HUDEP-2 (cell line): ENCODE measurements around the gene NDRG2.
"Not testable (repeated sequence)": the region's sequence is repeated elsewhere in the genome, so short reads cannot be mapped to it uniquely, and the experiment has no call there.

ENCODE experiments used
- DNase-seq, 76 experiments: peaks; one replicate each; lab custom pipeline; 2025; ENCODE audit not compliant: unreplicated experiment in 76 of 76; lab: John Stamatoyannopoulos, UW

Gene NDRG2

DNA sequence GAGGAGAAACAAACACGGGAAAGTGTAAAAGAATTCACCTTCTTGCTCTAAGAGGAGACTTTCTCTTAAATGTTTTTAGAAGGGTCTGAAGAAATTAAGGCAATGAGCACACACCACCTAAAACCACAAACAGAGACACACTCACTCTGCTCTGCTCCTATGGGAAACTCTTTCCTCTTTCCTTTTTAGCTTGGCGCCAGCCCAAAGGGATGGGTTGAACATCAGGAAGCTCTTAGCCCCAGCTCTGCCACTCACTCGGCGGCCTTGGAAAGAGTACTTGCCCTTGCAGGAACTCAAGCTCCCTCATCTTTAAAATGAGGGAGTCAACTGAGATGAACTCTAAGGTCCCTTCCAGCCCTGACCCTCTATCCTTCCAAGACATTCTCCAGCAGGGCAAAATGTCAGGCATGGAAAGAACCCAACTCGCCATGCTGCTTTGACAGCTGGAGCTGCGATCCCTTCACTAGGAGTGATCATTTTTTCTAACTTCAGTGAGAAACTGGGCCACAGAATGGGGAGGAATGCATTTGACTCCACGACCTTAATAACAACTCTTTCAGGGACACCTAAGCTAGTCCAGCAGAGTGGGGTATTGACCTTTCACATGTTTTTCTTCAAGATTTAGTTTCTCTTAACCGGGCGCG is 31.8 kb upstream of the NDRG2 start:
- no peak for DNase-seq

DNA sequence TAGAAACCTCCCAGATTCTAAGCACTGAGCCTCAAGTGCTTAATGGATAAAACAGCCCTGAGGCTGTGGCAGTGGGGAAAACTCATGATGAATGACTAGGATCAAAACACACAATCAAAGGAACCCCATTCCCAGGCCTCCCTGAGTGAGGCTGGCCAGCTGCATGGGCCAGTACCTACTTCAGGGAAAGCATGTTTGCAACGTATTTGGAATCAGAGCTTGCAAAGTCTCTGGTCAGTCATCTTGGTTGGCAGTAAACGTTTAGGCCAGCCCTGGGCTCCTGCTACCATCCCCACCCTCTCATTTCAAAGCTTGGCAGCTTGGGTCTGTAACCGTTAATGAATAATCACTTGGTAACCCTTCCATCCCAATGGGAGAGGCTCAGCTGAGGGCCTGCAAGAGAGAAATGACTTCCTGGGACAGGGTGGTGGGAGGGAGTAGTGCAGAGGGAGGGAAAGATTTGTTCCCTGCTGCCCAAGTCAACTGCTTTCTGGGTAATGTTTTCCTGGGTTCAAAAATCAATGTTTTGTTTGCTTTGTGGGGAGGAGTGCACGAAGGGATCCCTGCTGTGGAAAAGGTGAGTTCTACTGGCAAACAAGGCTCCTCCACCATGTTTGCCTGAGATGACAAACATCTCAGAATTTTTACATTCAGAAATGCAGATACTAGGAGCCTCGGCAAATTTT is 30.7 kb upstream of the NDRG2 start:
- DNase-seq = no peak

DNA sequence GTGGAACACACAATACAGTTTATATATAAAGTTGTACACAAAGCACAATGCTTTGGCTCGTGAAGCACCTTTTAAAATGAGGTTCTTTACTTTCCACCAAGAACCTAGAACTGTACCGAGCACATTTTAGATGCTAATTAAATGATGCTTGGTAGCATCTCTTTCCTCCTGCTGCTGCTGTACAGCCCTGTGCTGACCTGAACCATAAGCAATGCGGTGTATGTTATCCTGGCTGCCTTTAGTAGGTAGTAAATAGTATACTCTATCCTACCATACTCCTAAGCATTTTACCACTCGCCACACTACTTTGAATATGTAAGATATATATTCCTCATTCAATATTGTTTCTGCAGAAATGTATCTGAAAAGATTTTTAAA is 29.9 kb upstream of the NDRG2 start:
- DNase-seq = no peak

DNA sequence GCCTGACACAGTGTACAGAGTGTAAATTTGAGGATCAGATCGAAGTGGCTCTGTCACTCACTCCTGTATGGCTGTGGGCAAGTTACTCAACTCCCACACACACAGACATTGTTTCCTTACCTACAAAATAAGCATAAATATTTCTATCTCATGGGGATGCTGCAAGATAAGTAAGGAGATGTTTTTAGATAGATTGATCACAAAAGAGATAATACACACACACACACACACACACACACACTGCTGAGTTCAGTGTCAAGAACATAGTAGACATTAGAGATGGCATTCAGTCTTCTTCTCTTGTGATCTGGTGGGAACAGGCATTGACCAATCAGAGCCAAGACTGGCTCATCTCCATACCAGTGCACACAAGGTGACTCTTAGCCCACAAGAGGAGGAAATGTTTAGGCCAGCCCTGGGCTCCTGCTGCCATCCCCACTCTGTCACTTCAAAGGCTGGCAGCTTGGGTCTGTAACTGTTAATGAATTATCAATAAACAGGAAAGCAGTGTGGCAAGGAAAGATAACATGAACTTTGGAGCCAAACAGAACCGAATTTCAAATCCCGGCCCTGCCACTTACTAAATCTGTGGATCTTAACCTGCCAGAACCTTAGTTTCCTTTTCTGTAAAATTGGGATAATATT is 29.4 kb upstream of the NDRG2 start:
- DNase-seq = no peak

DNA sequence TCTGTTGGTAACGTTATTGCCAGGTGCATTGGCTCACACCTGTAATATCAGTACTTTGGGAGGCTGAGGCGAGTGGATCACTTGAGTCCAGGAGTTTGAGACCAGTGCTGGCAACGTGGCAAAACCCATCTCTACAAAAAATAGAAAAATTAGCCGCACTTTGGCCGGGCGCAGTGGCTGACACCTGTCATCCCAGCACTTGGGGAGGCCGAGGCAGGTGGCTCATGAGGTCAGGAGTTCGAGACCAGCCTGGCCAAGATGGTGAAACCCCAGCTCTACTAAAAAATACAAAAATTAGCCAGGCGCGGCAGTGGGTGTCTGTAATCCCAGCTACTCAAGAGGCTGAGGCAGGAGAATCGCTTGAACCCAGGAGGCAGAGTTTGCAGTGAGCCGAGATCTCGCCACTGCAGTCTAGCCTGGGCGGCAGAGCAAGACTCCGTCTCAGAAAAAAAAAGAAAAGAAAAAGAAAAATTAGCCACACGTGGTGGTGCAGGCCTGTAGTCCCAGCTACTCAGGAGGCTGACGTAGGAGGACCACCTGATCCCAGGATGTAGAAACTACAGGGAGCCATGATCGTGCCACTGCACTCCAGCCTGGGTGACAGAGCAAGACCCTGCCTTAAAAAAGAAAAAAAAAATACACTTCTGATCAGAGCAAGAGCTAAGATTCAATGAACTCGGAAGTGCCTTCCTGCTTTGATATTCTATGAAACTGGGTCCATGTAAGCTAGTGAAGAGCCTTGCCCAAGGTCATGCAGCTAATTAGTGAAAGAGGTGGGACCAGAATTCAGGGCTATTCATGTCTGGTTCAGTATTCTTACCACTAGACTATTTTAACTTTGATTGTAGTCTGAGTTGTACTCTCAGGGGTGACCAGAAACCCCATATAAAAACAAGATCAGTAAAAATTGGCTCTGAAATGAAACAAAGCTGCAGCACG is 28.6 kb upstream of the NDRG2 start:
- DNase-seq = no peak

DNA sequence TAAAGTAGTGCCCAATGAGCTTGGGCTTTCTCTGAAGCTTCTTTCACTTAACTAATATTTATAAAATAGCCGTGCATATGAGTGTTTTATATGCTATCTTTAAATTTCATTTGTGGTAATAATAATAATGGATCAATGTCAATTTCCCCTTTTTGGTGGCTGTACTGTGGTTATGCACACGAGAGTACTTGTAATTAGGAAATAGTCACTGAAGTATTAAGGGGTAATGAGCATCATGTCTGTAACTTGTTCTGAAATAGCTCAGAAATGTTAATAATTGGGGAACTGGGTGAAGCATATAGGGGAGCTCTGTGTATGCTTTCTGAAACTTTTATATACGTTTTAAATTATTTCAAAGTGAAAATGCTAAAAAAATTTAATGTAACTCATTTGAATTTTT is 25.7 kb upstream of the NDRG2 start:
- no peak for DNase-seq

DNA sequence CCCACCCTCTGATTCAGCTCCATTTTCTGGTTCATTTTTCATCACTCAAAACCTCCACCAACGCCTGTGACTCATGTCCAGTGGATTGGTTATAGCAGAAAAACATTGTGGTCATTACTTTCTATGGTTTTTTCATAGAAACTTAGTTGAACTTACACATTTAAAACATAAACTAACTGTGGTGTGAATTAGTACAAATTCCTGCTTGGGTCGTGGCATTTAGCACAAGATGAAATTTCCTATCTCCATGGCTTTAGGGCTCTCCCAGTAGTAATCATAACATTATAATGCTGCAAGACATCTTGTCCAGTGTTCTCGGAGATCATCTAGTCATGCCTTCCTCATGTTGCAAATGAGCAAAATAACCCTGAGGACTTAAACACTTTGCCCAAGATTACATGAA is 24.4 kb upstream of the NDRG2 start:
- no peak for DNase-seq

DNA sequence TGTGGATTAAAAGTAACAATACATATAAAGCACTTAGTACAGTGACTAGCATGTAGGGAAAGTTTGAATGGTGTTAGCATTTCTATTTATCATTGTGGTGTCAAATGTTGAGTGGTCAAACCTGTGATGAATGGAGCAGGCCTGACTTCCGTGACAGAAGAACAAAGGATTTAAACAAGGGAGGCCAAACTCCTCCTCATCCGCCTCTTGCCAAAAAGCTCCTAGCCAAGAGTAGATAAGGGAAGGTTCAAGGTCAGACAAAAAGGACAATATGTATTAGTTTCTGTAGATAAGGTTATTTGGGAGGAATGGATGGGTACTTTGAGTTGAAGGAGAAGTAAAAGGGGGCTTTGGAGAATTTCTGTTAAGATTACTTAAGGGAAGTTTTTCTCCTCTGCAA is 23.8 kb upstream of the NDRG2 start:
- peak in 1 of 76 experiments; percentile 7 for DNase-seq

DNA sequence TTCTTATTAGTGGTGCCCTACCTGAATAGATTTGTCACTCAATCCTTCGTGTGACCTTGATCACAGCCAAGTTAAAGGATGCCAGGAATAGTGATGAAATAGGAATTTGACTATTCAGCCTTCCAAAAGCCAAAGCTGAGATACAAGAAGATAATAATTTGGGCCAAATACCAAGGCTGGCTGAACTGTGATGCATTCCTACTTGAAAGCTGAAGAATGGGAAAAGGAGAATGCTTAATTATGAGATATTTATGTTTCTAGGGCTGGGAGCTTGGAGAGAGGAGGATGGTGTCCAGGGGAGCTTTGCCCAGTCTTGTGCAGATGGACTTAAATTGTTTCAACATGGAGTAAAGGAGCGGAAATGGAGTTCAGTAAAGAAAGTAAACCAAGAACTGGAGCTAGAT is 22.5 kb upstream of the NDRG2 start:
- DNase-seq = no peak

DNA sequence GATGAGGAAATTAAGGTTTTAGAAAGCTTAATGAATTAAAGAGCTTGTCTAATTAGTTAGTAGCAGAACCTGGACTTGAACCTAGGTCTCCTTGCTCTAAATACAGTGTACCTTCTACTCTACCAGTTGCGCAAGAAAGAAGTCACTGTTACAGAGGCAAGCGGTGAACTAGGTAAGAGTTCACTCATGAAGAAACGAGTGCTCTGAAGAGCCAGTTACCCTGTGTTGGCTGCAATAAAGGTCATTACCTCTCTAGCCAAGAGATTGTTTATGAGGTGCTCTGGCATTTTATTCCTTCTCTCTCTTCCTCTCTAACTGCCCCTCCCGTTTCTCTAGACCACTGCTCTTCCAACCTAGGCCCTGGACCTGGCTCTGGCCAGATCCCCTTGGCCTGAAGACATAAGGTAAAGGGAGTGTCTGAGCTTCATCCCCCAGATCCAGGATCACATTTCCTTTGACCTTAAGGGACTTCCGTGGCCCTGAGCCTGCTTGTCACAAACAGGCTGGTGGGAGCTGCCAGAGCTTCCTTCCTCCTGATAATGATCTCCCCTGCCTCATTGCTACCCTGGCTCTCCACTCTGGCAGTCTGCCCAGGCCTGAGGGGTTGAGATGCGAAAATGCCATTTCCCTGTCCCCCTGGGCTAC is 19.2 kb upstream of the NDRG2 start:
- DNase-seq = peak in 56 of 76 experiments; percentile 7 to 72 (median 38)

DNA sequence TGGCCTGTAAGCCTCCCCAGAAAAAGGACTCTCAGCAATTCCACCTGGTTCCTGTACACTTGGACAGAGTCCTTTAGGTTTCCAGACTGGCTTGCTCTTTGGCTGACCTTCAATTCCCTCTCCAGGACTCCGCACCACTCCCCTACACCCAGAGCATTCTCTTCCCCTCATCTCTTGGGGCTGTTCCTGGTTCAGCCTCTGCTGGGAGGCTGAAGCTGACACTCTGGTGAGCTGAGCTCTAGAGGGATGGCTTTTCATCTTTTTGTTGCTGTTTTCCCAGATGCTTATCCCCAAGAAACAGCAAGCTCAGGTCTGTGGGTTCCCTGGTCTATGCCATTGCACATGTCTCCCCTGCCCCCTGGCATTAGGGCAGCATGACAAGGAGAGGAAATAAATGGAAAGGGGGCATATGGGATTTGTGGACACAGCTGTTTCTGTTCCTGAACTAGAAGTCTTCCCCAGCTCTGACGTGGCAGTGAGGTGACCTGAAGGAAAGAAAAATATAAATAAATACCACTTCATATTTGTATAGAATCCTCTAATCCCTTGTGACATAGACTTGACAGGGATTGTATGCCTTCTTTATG is 18.6 kb upstream of the NDRG2 start:
- no peak for DNase-seq

DNA sequence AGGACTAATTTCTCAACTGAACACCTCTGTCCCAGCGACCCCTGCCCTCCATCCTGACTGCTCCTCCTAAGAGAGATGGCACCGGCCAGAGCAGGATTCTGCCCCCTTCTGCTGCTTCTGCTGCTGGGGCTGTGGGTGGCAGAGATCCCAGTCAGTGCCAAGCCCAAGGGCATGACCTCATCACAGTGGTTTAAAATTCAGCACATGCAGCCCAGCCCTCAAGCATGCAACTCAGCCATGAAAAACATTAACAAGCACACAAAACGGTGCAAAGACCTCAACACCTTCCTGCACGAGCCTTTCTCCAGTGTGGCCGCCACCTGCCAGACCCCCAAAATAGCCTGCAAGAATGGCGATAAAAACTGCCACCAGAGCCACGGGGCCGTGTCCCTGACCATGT is 18.1 kb upstream of the NDRG2 start:
- peak in 10 of 76 experiments; percentile 3 to 27 (median 15) for DNase-seq

DNA sequence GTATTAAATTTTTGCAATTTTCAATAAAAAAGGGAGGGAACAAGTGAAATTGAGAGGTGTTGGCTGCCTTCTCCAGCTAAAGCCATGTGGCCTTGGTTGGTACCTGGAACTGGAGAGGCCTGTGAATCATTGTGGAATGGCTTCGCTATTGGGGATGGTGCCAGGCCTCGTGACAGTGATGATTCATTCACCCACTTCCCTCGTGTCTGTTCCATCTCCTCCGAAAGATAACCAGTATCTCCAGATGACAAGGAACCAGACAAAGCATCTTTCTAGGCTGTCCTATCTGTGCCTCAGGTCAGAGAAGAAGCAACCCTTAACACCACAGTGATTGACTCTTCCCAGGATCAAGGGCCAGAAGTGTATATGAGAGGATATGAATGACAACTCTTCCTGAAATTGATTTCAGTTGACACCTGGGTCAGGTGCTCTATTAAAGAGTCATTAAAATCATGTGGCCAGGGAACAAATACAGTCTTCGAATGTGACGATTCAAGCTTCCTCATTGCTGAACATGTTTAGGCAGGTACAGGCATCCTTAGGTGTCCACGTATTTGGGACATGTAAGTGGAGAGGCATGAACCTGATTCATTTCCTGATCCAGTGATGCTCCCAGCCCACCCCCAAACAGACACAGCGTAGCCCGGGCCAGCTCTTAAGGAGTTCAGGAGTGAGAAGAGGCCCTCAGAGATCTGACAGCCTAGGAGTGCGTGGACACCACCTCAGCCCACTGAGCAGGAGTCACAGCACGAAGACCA is 17.0 kb upstream of the NDRG2 start, which contains the start of gene RNASE7:
TSS of gene RNASE7 (plus strand) at position 687 of the 758 bp plus-strand sequence. CDS start 631 bp downstream, outside the sequence.
- DNase-seq = peak in 53 of 76 experiments; percentile 5 to 72 (median 44)

DNA sequence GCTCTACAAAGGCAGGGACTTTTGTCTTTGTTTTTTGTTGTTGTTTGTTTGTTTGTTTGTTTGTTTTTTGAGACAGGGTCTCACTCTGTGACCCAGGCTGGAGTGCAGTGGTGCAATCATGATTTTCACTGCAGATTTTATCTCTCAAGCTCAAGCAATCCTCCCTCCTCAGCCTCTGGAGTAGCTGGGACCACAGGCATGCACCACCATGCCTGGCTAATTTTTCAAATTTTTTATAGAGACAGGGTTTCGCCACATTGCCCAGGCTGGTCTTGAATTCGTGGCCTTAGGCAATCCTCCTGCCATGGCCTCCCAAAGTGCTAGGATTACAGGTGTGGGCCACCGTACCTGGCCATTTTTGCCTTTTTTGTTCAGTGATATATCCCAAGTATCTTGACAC is 16.1 kb upstream of the NDRG2 start:
- DNase-seq = not testable (repeated sequence)

DNA sequence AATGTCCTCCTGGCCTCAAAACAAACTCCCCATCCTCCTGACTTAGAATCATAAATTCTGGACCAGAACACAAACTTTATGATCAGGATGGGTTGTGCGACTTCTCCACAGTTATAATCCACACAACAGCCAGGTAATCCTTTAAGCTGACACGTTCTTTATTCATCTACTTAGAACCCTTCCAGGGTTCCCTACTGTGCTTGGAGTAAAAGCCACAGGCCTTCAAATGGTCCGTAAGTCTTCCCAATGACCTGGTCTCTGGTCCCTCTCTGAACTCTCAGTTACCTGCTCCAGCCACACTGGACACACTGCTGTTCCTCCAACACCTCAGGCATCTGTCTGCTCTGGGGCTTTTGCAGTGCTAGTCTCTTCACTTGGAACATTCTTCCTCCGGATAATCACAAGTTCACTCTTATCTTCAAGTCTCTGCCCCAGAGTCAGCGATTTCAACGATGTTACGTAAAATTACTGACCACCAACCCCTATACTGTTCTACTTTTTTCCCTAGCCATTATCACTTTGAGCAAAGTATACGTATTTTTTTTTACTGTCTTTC is 15.6 kb upstream of the NDRG2 start:
- no peak for DNase-seq

DNA sequence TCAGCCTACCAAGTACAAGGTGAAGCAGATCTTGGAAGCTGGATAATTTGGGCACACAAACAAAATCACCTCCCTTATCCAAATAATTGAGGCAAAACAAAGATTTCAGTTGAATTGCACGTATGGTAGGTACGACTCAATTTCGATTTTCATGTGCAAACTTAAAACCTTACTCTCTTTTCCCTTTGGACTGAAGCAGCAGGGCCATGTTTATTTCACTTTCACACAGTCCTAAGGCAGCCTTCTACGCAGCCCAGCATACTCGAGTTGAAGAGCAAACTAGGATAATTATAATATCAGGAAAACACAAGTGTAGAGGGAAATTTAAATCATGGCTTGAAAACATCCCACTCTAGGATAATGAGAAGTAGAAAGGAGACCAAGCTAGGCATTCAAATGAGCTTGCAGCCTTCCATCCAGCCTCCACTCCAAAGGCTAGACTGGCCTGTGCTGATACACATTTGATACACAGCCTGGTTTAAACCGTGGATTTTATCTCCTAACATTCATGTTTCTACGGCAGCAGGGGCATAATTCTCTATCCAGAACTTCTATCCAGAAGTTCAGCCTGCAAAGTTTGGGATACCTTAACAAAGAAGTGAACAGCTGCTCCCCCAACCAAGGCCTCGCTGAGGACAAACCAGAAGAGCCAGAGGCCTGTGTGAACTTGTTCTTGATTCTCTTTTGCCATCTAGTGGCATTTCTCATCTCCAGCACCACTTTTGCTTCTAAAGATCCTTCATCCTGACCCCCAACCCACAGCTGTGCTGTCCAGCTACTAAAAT is 14.9 kb upstream of the NDRG2 start:
- peak in 32 of 76 experiments; percentile 5 to 54 (median 18) for DNase-seq

DNA sequence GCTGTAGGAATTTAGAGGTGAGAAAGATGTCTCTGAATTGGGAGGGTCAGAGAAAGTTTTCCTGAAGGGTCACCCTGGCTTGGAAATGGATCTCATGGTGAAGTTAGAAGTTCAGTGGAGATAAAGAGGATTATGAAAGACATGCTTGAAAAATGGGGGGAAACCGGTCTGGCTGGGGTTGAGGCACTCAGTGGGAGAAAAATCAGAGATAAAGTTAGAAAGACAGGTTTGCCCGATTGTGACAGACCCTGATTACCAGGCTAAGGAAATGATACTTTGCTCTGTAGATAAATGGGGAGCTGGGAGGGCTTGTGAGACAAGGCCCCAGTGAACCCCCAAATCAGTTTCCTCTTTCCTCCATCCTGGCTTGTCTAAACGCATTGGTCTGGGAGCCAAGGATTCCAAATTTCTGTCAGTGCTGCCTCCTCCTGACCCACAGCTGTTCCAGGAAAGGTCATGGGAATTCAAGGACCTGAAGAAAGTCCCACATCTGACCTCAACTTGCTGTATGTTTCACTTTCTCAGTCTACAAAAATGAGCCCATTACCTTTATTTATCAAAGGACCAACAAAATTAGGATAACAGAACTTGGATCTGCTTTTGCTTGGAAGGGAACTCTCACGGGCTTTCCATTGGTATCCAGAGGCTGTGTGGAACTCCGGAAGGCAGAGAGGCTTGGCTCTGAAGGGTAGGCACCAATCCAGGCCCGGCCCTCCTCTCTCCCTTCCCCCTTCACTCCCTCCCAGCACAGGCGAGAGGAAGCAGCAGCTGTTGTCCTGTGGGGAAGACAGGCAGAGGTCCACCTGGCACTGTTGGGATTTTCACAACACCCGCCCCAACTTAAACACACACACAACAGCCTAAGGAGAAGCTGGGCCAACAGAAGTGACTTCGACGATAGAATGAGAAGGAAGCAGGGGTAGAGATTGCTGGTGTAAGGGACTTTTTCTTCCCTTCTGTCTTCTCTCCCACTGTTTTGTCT is 13.9 kb upstream of the NDRG2 start:
- DNase-seq = no peak
